Stomach (tissue), 9 donors: ENCODE results near the gene TMEM40. TPM values are rescaled to one million over a fixed set of nuclear protein-coding genes. Genes with fewer than 3 reads are reported as not detected.

Experiments used
- DNase-seq, 2 donors: peaks; one replicate each; pipeline versions ENCODE4 v3.0.0 to v3.0.0-alpha.2; 2013 to 2019
- H3K27ac ChIP-seq, 5 donors: fragments of 200-600 bp in 4 of 5; sonication (generic) in 4 of 5; one replicate each; pipeline ENCODE4 v1.5.1; 2013 to 2019; ENCODE audit warnings: mild to moderate bottlenecking in 1 of 5, moderate library complexity in 1 of 5
- H3K27me3 ChIP-seq, 3 donors: fragments of 200-600 bp; sonication (generic); one replicate each; pipeline ENCODE4 v1.5.1; 2017 to 2019; ENCODE audit warnings: mixed run types in 1 of 3
- H3K36me3 ChIP-seq, 4 donors: fragments of 200-600 bp; sonication (generic); 1 replicate in 3 of 4; 2 replicates in 1 of 4; pipeline ENCODE4 v1.5.1; 2016 to 2019
- H3K4me1 ChIP-seq, 4 donors: fragments of 200-600 bp; sonication (generic); one replicate each; pipeline ENCODE4 v1.5.1; 2016 to 2019
- H3K4me3 ChIP-seq, 4 donors: fragments of 200-600 bp; sonication (generic) in 3 of 4; one replicate each; pipeline ENCODE4 v1.5.1; 2016 to 2019; ENCODE audit warnings: mild to moderate bottlenecking in 1 of 4
- H3K9me3 ChIP-seq, 4 donors: fragments of 200-600 bp; sonication (generic); one replicate each; pipeline ENCODE4 v1.5.1; 2016 to 2019
- CTCF ChIP-seq, 7 experiments: fragments of 450-650 bp in 4 of 7; fragments of 200-600 bp in 3 of 7; sonication (generic) in 3 of 7; IDR thresholded peaks; one replicate each; pipeline ENCODE4 v1.5.1; 2016 to 2019; ENCODE audit warnings: antibody characterized with exemption in 7 of 7, control low read depth in 2 of 7, mild to moderate bottlenecking in 1 of 7
- EP300 ChIP-seq: sonication (generic); formaldehyde crosslinking; IDR thresholded peaks from one replicate; pipeline ENCODE4 v1.6.1; 2017; ENCODE audit warnings: antibody characterized with exemption
- POLR2A ChIP-seq, 4 donors: fragments of 450-650 bp; IDR thresholded peaks; one replicate each; pipeline ENCODE4 v1.6.1; 2016; ENCODE audit warnings: antibody characterized with exemption in 4 of 4, control low read depth in 2 of 4, mild to moderate bottlenecking in 1 of 4, moderate library complexity in 1 of 4
- POLR2AphosphoS5 ChIP-seq, 3 donors: sonication (generic); formaldehyde crosslinking; IDR thresholded peaks; one replicate each; pipeline ENCODE4 v1.6.1; 2016; ENCODE audit warnings: antibody characterized with exemption in 3 of 3
- WGBS, 5 donors: extraction: QIAGEN DNeasy Blood & Tissue Kit in 3 of 5; methylation state at CpG; one replicate each; pipeline versions ENCODE4 v1.1.5 to v1.1.7; 2013 to 2018; 5-methylcytosine and 5-hydroxymethylcytosine counted together
- intact Hi-C: fragments of 100-400 bp; cut with DNase I; formaldehyde crosslinking; loops from one replicate; pipeline ENCODE4 v1.15.1; 2023; ENCODE audit warnings: low total_unique reads
- polyA plus RNA-seq, 3 donors: library from polyadenylated mRNA; stranded (reverse); fragments of 200-250 nt; gene quantifications; one replicate each; pipeline ENCODE4 v1.2.3, GENCODE V29; 2013
- total RNA-seq, 5 donors: library from RNA; depleted of rRNA; stranded (reverse); fragments of >200 nt; gene quantifications; one replicate each; pipeline versions ENCODE4 v1.1.0 to v1.2.3, GENCODE V29; 2014 to 2016
- donor health status: healthy with polysubstance abuse.
- donor health status: Bipolar disorder and iron deficiency.
- donor health status: healthy.

TMEM40 gene
- total and polyA plus RNA-seq, 8 donors = 141 TPM; not detected in 7

DNA sequence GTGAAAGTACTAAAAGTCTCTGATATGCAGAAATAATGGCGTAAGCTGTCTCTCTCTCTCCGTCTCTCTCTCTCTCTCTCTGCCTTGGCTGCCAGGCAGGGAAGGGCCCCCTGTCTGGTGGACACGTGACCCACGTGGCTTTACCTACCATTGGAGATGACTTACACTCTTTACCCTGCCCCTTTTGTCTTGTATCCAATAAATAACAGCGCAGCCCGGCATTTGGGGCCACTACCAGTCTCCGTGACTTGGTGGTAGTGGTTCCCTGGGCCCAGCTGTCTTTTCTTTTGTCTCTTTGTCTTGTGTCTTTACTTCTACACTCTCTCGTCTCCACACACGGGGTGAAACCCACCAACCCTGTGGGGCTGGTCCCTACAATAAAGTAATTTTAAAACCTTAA lies 12.2 kb upstream of the TMEM40 start:
- H3K36me3 ChIP-seq = no peaks in the 10 kb centered on the region
- no peak for DNase-seq
- no peaks in the 10 kb centered on the region for H3K9me3 ChIP-seq
- no peaks in the 10 kb centered on the region for H3K4me1 ChIP-seq
- TF ChIP-seq CTCF (IDR thresholded peaks at IDR 0.05) (no peak), POLR2AphosphoS5 (IDR thresholded peaks at IDR 0.05) (no peak), POLR2A (IDR thresholded peaks at IDR 0.05) (no peak), EP300 (no peak)
- WGBS, 5 donors = 88 to 93% (median 92%) methylated on average over 9 of the region's 9 CpGs
- intact Hi-C loops = no loop called here
- no peak overlapping the region for H3K4me3 ChIP-seq
- H3K27me3 ChIP-seq = peaks cover 0 to 4% (median 0%) of the 10 kb centered on the region in 3 donors
- no peak overlapping the region for H3K27ac ChIP-seq

- no peak overlapping the region for H3K27ac ChIP-seq
- H3K9me3 ChIP-seq = no peaks in the 10 kb centered on the region
- intact Hi-C loops = no loop called here
- no peak overlapping the region for H3K4me3 ChIP-seq
- H3K27me3 ChIP-seq = no peaks in the 10 kb centered on the region
- no peaks in the 10 kb centered on the region for H3K4me1 ChIP-seq
- no peaks in the 10 kb centered on the region for H3K36me3 ChIP-seq
- no peak for TF ChIP-seq EP300
- TF ChIP-seq POLR2A (IDR thresholded peaks at IDR 0.05) = no peak
- no peak for TF ChIP-seq POLR2AphosphoS5 (IDR thresholded peaks at IDR 0.05)
- no peak for TF ChIP-seq CTCF (IDR thresholded peaks at IDR 0.05)
- DNase-seq = no peak
- WGBS, 5 donors = 75 to 81% (median 78%) methylated on average over 2 of the region's 2 CpGs
Measured at GRCh38 chr3:12769761-12770160, 10.7 kb upstream of the TMEM40 start.

- WGBS, 5 donors = 60 to 84% (median 77%) methylated on average over 4 to 54 of the region's 54 CpGs
- intact Hi-C loops = no loop called here
- TF ChIP-seq EP300 = no peak
- no peaks in the 10 kb centered on the region for H3K36me3 ChIP-seq
- H3K27me3 ChIP-seq = no peaks in the 10 kb centered on the region
- DNase-seq = no peak
- H3K4me1 ChIP-seq = no peaks in the 10 kb centered on the region
- H3K27ac ChIP-seq = no peak overlapping the region
- H3K4me3 ChIP-seq = no peak overlapping the region
- no peaks in the 10 kb centered on the region for H3K9me3 ChIP-seq
Measured at GRCh38 chr3:12768579-12769527, 9.8 kb upstream of the TMEM40 start.

GRCh38 chr3:12766541-12766940 lies 7.5 kb upstream of the TMEM40 start:
- Histone ChIP-seq H3K27me3 (no peaks in the 10 kb centered on the region), H3K4me1 (no peaks in the 10 kb centered on the region), H3K36me3 (no peaks in the 10 kb centered on the region), H3K9me3 (no peaks in the 10 kb centered on the region), H3K4me3 (no peak overlapping the region), H3K27ac (no peak overlapping the region)
- intact Hi-C loops = no loop called here
- no peak for TF ChIP-seq EP300
- no peak for TF ChIP-seq POLR2A (IDR thresholded peaks at IDR 0.05)
- no peak for TF ChIP-seq CTCF (IDR thresholded peaks at IDR 0.05)
- TF ChIP-seq POLR2AphosphoS5 (IDR thresholded peaks at IDR 0.05) = no peak
- no peak for DNase-seq
- 67 to 87% (median 84%) methylated on average over 4 to 6 of the region's 6 CpGs for WGBS, 5 donors
